Mononuclear cell (primary cell): ENCODE measurements around the gene CCDC88B. TPM values are rescaled to one million over a fixed set of nuclear protein-coding genes. Genes with fewer than 3 reads are reported as not detected.

Source experiments
- H3K27me3 ChIP-seq: 2 replicates; pipeline ENCODE4 v1.6.0; 2011; ENCODE audit warnings: low read length, control low read depth; ENCODE audit not compliant: insufficient read depth
- H3K4me1 ChIP-seq: 2 replicates; pipeline ENCODE4 v1.5.1; 2011; ENCODE audit warnings: mild to moderate bottlenecking, low read length, control low read depth; ENCODE audit not compliant: insufficient read depth
- H3K4me3 ChIP-seq: 2 replicates; pipeline ENCODE4 v1.5.1; 2011; ENCODE audit warnings: mild to moderate bottlenecking, low read length, moderate library complexity
- H3K9me3 ChIP-seq: 2 replicates; pipeline ENCODE4 v1.5.1; 2011; ENCODE audit warnings: low read depth, mild to moderate bottlenecking, control low read depth, low read length
- total RNA-seq: library from RNA; depleted of rRNA; stranded (reverse); fragments of >200 nt; gene quantifications from one replicate; pipeline ENCODE4 v1.2.3, GENCODE V29; 2012

Gene CCDC88B
- total RNA-seq, 1 donor = 42.7 TPM

DNA sequence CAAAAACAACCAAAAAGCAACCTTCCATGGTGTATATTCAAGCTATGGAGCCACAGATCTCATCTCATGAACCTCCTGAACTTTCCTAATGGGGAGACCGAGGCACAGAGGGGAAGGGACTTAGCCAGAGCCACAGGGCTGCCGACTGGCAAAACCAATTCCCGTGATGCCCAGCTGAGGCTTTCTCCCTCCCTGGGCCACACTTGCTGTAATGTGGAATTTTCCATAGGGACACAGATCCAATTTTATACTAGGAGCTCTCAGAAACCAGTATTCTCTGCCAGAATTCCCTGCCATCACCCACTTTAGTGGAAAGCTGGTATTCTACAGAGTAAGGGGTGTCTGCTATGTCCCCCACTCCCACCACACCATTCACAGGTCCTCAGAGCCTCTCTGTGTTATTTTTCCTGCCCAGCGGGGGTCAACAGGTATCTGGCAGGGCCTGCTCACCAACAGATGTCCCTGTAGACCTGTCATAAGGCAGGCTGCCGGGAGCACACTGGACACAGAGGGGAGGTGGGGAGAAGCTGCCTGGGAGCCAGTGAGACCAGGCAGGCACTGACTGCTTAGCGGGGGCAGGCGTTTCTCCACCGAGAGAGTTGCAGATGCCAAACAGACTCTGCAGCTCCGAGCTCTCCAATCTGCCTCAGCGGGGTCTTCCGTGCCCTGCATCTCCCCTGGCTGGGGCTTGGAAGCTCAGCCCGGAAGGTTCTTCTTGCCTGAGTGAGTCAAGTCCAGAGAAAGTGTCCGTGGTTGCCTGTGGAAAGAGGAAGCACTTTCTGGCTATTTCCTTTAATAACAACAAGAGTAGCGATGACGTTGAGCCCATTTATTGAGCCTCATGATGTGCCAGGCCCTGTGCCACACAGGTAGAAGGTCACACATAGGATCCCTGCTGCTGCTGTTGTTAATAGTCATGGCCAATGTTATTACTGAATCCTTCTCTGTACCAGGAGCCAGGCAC, 45.3 kb downstream of the CCDC88B start:
- H3K4me1 ChIP-seq = peaks cover 30% of the 10 kb centered on the region
- no peaks in the 10 kb centered on the region for H3K9me3 ChIP-seq
- H3K27me3 ChIP-seq = no peaks in the 10 kb centered on the region
- no peak overlapping the region for H3K4me3 ChIP-seq

- H3K27me3 ChIP-seq = no peaks in the 10 kb centered on the region
- H3K4me3 ChIP-seq = no peak overlapping the region
- H3K9me3 ChIP-seq = no peaks in the 10 kb centered on the region
- peaks cover 38% of the 10 kb centered on the region for H3K4me1 ChIP-seq
Observed at GRCh38 chr11:64385945-64386704, 46.1 kb downstream of the CCDC88B start.

GRCh38 chr11:64387916-64388315, 47.9 kb downstream of the CCDC88B start:
- Histone ChIP-seq H3K27me3 (no peaks in the 10 kb centered on the region), H3K9me3 (no peaks in the 10 kb centered on the region), H3K4me3 (no peak overlapping the region), H3K4me1 (peaks cover 46% of the 10 kb centered on the region)

DNA sequence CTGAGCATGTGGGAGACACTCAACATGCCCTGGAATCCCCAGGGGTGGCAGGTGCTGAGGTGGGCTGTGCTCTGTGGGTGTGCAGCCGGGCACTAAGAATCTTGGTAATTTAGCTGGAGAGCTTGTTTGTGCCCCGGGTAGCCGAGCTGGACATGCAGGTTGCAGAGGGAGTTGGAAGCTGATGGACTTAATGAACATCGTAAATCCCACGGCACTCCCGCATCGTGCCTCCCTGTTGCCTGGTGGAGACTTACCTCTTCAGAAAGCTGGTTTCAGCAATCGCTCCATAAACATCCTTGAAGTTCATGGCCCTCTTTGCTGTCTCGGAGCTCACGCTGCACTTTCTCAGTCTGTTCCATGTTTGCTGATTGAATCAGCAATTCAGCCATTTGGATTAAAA, 48.9 kb downstream of the CCDC88B start:
- Histone ChIP-seq H3K4me1 (peaks cover 49% of the 10 kb centered on the region), H3K9me3 (no peaks in the 10 kb centered on the region), H3K4me3 (no peak overlapping the region), H3K27me3 (no peaks in the 10 kb centered on the region)

- no peak overlapping the region for H3K4me3 ChIP-seq
- no peaks in the 10 kb centered on the region for H3K27me3 ChIP-seq
- H3K4me1 ChIP-seq = peaks cover 58% of the 10 kb centered on the region
- H3K9me3 ChIP-seq = no peaks in the 10 kb centered on the region
Observed at GRCh38 chr11:64389851-64390250, 49.8 kb downstream of the CCDC88B start.

- Histone ChIP-seq H3K9me3 (no peaks in the 10 kb centered on the region), H3K4me3 (no peak overlapping the region), H3K4me1 (peaks cover 58% of the 10 kb centered on the region), H3K27me3 (no peaks in the 10 kb centered on the region)
Observed at GRCh38 chr11:64390558-64390957, 50.6 kb downstream of the CCDC88B start.

- Histone ChIP-seq H3K4me1 (peaks cover 56% of the 10 kb centered on the region), H3K4me3 (no peak overlapping the region)
Observed at GRCh38 chr11:64391839-64392238, 51.8 kb downstream of the CCDC88B start.

GRCh38 chr11:64395545-64396078, 55.6 kb downstream of the CCDC88B start:
- Histone ChIP-seq H3K27me3 (no peaks in the 10 kb centered on the region), H3K4me1 (peaks cover 59% of the 10 kb centered on the region), H3K9me3 (no peaks in the 10 kb centered on the region), H3K4me3 (peak overlapping the region; percentile 27)

More at GRCh38 chr11:64391839-64392238, 51.8 kb downstream of the CCDC88B start:
- Histone ChIP-seq H3K27me3 (no peaks in the 10 kb centered on the region), H3K9me3 (no peaks in the 10 kb centered on the region)

- Histone ChIP-seq H3K4me3 (no peak overlapping the region), H3K4me1 (peaks cover 57% of the 10 kb centered on the region), H3K27me3 (no peaks in the 10 kb centered on the region), H3K9me3 (no peaks in the 10 kb centered on the region)
Observed at GRCh38 chr11:64396079-64396591, 56.1 kb downstream of the CCDC88B start.

DNA sequence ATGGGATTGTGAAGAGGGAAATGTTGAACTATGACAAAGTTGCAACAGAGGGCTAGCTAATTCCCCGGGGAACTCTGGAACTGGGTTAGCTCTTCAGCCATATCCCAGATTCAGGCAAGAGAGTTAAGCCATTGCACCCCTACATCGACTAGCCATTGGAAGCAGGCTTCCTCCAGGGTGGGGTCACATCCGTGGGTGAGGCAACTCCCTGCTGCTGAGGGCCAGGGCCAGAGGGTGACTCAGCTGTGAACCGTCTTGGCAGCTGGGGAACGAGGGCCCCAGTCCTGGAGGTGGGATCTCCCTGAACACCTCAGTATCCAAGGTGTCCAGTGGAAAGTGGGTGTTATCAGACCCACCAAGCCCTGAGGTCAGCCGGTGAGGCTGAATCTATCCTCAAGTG, 60.1 kb downstream of the CCDC88B start:
- no peaks in the 10 kb centered on the region for H3K27me3 ChIP-seq
- H3K4me3 ChIP-seq = no peak overlapping the region
- H3K4me1 ChIP-seq = peaks cover 50% of the 10 kb centered on the region
- no peaks in the 10 kb centered on the region for H3K9me3 ChIP-seq

DNA sequence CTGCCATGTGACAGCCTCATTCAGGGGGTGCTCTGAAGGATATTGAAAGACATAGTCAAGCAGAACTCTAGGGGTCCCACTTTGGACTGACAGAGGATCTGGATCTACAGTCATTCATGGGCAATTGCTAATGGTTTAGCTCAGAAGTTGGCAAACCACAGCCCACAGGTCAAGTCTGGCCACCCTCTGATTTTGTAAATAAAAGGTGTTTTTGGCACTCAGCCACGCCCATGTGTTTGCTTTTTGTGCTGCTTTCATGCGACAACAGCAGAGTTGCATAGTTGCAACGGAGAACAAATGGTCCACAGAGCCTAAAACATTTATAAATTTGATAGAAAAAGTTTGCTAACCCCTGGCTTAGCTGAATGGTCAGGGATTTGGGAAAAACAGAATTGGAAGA, 60.7 kb downstream of the CCDC88B start:
- Histone ChIP-seq H3K4me1 (peaks cover 48% of the 10 kb centered on the region), H3K9me3 (no peaks in the 10 kb centered on the region), H3K4me3 (no peak overlapping the region), H3K27me3 (no peaks in the 10 kb centered on the region)

GRCh38 chr11:64401775-64402174, 61.8 kb downstream of the CCDC88B start:
- Histone ChIP-seq H3K27me3 (no peaks in the 10 kb centered on the region), H3K4me1 (peaks cover 38% of the 10 kb centered on the region), H3K4me3 (no peak overlapping the region)

DNA sequence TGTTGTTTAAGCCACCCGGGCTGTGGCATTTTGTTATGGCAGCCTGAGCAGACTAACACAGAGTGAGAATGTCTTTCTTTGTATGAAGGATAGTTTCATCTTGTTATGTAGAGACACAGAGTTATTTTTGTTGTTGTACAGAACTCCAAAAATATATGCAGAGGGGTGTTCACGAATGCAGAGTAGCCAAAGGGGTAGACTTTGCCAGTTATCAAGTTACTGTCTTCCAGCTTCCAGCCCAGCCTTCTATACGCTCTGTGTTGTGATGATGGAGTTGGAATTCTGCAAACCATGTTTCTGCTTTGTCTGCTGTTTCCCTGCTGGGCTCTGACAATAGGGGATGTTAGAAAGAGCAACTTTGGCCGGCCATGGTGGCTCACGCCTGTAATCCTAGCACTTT, 63.1 kb downstream of the CCDC88B start:
- H3K4me1 ChIP-seq = peaks cover 38% of the 10 kb centered on the region
- H3K4me3 ChIP-seq = no peak overlapping the region
- no peaks in the 10 kb centered on the region for H3K9me3 ChIP-seq
- no peaks in the 10 kb centered on the region for H3K27me3 ChIP-seq

More at GRCh38 chr11:64401775-64402174, 61.8 kb downstream of the CCDC88B start:
- H3K9me3 ChIP-seq = no peaks in the 10 kb centered on the region

DNA sequence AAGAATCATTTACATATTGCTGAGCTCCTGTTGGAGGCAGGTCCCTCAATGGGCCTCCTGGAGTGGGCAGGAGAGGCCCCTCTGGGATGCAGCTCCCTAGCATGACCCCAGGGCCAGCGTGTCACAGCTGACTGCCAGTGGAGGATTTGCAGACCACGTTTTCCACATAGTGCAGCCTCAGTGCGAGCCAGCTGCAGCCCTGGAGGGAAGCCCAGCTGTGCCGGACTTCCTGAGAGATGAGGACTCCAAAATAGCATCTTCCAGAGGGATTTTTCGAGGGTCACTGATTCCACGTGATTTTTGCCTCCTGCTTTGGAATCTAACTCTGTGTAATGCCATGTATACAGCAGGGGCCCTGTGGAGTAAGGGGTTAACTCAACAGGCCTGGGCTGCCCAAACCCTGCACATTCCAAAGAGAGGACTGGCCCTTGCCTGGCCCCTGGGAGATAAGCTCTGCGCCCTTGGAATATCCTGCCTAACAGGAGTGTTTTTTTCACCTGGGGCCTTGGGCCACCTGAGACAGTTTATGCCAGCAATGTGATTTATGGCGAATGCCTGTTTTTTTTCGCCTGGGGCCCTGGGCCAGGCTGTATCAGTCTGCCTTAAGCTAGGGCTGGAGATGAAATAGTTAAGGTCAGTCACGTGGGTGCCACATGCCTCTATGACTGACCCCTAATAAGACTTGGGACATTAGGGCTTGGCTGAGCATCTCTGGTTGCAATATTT, 66.4 kb downstream of the CCDC88B start:
- Histone ChIP-seq H3K27me3 (no peaks in the 10 kb centered on the region), H3K4me1 (peaks cover 41% of the 10 kb centered on the region), H3K4me3 (no peak overlapping the region), H3K9me3 (no peaks in the 10 kb centered on the region)
